Neural cell (in vitro differentiated cells): Measurements from ENCODE around the gene OTX2. TPM values are rescaled to one million over a fixed set of nuclear protein-coding genes. Genes with fewer than 3 reads are reported as not detected.
A peak's percentile ranks its signal among the peaks of the same experiment; 100 is the strongest.

Source experiments
- H2AFZ ChIP-seq: fragments of 200-600, 300-800 bp; sonication (generic), shearing (Covaris generic); 2 replicates; pipeline ENCODE4 v1.6.0; 2014; ENCODE audit warnings: low read depth, mild to moderate bottlenecking, antibody characterized with exemption, low read length, moderate library complexity
- H3F3A ChIP-seq: fragments of 200-600 bp; shearing (Covaris generic); 2 replicates; pipeline ENCODE4 v1.6.1; 2016; ENCODE audit warnings: mild to moderate bottlenecking, moderate library complexity, mixed read lengths, antibody characterized with exemption, low read length; ENCODE audit not compliant: insufficient read depth, poor library complexity, severe bottlenecking
- H3K27ac ChIP-seq: fragments of 200-600, 300-800 bp; sonication (generic), shearing (Covaris generic); 2 replicates; pipeline ENCODE4 v1.5.1; 2014; ENCODE audit warnings: mild to moderate bottlenecking, low read length, moderate library complexity
- H3K27me3 ChIP-seq: fragments of 300-800, 200-600 bp; sonication (generic), shearing (Covaris generic); 2 replicates; pipeline ENCODE4 v1.6.0; 2014; ENCODE audit warnings: mild to moderate bottlenecking, low read depth, low read length, moderate library complexity; ENCODE audit not compliant: insufficient read depth
- H3K36me3 ChIP-seq: fragments of 300-800, 200-600 bp; sonication (generic), shearing (Covaris generic); 2 replicates; pipeline ENCODE4 v1.5.1; 2014; ENCODE audit warnings: mild to moderate bottlenecking, antibody characterized with exemption, low read length, moderate library complexity; ENCODE audit not compliant: insufficient read depth
- H3K4me2 ChIP-seq: fragments of 300-800, 200-600 bp; sonication (generic), shearing (Covaris generic); 2 replicates; pipeline ENCODE4 v1.6.0; 2014; ENCODE audit warnings: mild to moderate bottlenecking, low read length
- H3K4me3 ChIP-seq: fragments of 300-800, 200-600 bp; sonication (generic), shearing (Covaris generic); 2 replicates; pipeline ENCODE4 v1.5.1; 2014; ENCODE audit warnings: mild to moderate bottlenecking, low read length, moderate library complexity
- H3K79me2 ChIP-seq: fragments of 200-600 bp; shearing (Covaris generic); replicated peaks from 2 replicates; pipeline ENCODE4 v1.6.0; 2014; ENCODE audit warnings: mild to moderate bottlenecking, low read length, moderate library complexity; ENCODE audit not compliant: insufficient read depth
- H3K9ac ChIP-seq: fragments of 300-800, 200-600 bp; sonication (generic), shearing (Covaris generic); 2 replicates; pipeline ENCODE4 v1.6.1; 2016; ENCODE audit warnings: mild to moderate bottlenecking, low read length, mixed read lengths
- H3K9me2 ChIP-seq: fragments of 200-600 bp; shearing (Covaris generic); 2 replicates; pipeline ENCODE4 v1.6.1; 2016; ENCODE audit warnings: mild to moderate bottlenecking, low read length, mixed read lengths; ENCODE audit not compliant: insufficient read depth
- H3K9me3 ChIP-seq: fragments of 200-600, 300-800 bp; sonication (generic), shearing (Covaris generic); 2 replicates; pipeline ENCODE4 v1.6.1; 2016; ENCODE audit warnings: mild to moderate bottlenecking, mixed run types, low read length, moderate library complexity, mixed read lengths
- H4K20me1 ChIP-seq: fragments of 200-600 bp; shearing (Covaris generic); 2 replicates; pipeline ENCODE4 v1.6.1; 2016; ENCODE audit warnings: mild to moderate bottlenecking, mixed run types; ENCODE audit not compliant: insufficient read depth
- CTCF ChIP-seq: fragments of 450-650 bp; IDR thresholded peaks from 2 replicates; pipeline ENCODE4 v1.5.1; 2014; ENCODE audit warnings: antibody characterized with exemption, mild to moderate bottlenecking, moderate library complexity; ENCODE audit not compliant: poor library complexity, severe bottlenecking
- EP300 ChIP-seq: fragments of 450-650 bp; conservative IDR thresholded peaks from 2 replicates; pipeline ENCODE4 v1.6.1; 2014; ENCODE audit warnings: antibody characterized with exemption, mild to moderate bottlenecking, moderate library complexity; ENCODE audit not compliant: poor library complexity, severe bottlenecking
- EZH2 ChIP-seq: fragments of 200-600, 300-800 bp; shearing (Covaris generic), sonication (generic); IDR thresholded peaks from 2 replicates; pipeline ENCODE4 v1.6.1; 2014; ENCODE audit warnings: antibody characterized with exemption, low read length, borderline replicate concordance, mild to moderate bottlenecking; ENCODE audit not compliant: insufficient read depth, poor library complexity, severe bottlenecking
- MXI1 ChIP-seq: fragments of 450-650 bp; conservative IDR thresholded peaks from 2 replicates; pipeline ENCODE4 v1.6.1; 2014; ENCODE audit warnings: antibody characterized with exemption, mild to moderate bottlenecking; ENCODE audit not compliant: poor library complexity, severe bottlenecking
- POLR2AphosphoS5 ChIP-seq: IDR thresholded peaks from 2 replicates; pipeline ENCODE4 v1.6.1; 2012
- RAD21 ChIP-seq: fragments of 450-650 bp; conservative IDR thresholded peaks from 2 replicates; pipeline ENCODE4 v1.6.1; 2014; ENCODE audit warnings: antibody characterized with exemption, mild to moderate bottlenecking, moderate library complexity
- REST ChIP-seq: IDR thresholded peaks from 2 replicates; pipeline ENCODE4 v1.6.1; 2012; ENCODE audit warnings: borderline replicate concordance
- SMC3 ChIP-seq: fragments of 450-650 bp; conservative IDR thresholded peaks from 2 replicates; pipeline ENCODE4 v1.6.1; 2014; ENCODE audit warnings: antibody characterized with exemption, mild to moderate bottlenecking, moderate library complexity; ENCODE audit not compliant: poor library complexity
- TAF1 ChIP-seq: IDR thresholded peaks from 2 replicates; pipeline ENCODE4 v1.6.1; 2012; ENCODE audit warnings: low read depth
- polyA plus RNA-seq: library from polyadenylated mRNA; depleted of rRNA; stranded (reverse); fragments of >200 nt; gene quantifications from 2 replicates; pipeline ENCODE4 v1.2.3, GENCODE V29; 2014

OTX2 gene
- polyA plus RNA-seq, 1 donor from 2014 or later, result 2.1 TPM

GRCh38 chr14:56857216-56857615 lies 46.9 kb upstream of the OTX2 start:
- TF ChIP-seq EP300 (no peak), EZH2 (no peak), TAF1 (no peak), REST (no peak), SMC3 (no peak), MXI1 (no peak), CTCF (no peak), RAD21 (no peak), POLR2AphosphoS5 (no peak)
- H3K4me2 ChIP-seq, result no peak overlapping the region
- H3K36me3 ChIP-seq, result no peaks in the 10 kb centered on the region
- no peaks in the 10 kb centered on the region for H3F3A ChIP-seq
- H3K79me2 ChIP-seq, result no peaks in the 10 kb centered on the region
- H3K27me3 ChIP-seq, result no peaks in the 10 kb centered on the region
- no peak overlapping the region for H3K27ac ChIP-seq
- no peak overlapping the region for H3K4me3 ChIP-seq
- no peaks in the 10 kb centered on the region for H3K9me2 ChIP-seq
- no peaks in the 10 kb centered on the region for H3K9me3 ChIP-seq
- no peak overlapping the region for H2AFZ ChIP-seq
- no peak overlapping the region for H3K9ac ChIP-seq
- H4K20me1 ChIP-seq, result no peaks in the 10 kb centered on the region

GRCh38 chr14:56855891-56856461 lies 45.7 kb upstream of the OTX2 start:
- Histone ChIP-seq H3F3A (no peaks in the 10 kb centered on the region), H4K20me1 (no peaks in the 10 kb centered on the region), H3K9me2 (no peaks in the 10 kb centered on the region), H3K9me3 (no peaks in the 10 kb centered on the region), H3K79me2 (no peaks in the 10 kb centered on the region), H2AFZ (no peak overlapping the region), H3K4me2 (no peak overlapping the region), H3K27me3 (no peaks in the 10 kb centered on the region), H3K9ac (no peak overlapping the region), H3K27ac (no peak overlapping the region), H3K4me3 (peak overlapping the region; percentile 38), H3K36me3 (no peaks in the 10 kb centered on the region)
- TF ChIP-seq RAD21 (no peak), EZH2 (no peak), EP300 (no peak), REST (no peak), CTCF (no peak)
